Subcutaneous adipose tissue (tissue), 4 donors: ENCODE measurements around the gene DUSP18. TPM values are rescaled to one million over a fixed set of nuclear protein-coding genes. Genes with fewer than 3 reads are reported as not detected.

ENCODE experiments used
- CTCF ChIP-seq: fragments of 450-650 bp; IDR thresholded peaks from one replicate; pipeline ENCODE4 v1.5.1; 2016; ENCODE audit warnings: low read depth, mild to moderate bottlenecking, control low read depth, antibody characterized with exemption, moderate library complexity
- total RNA-seq, 4 donors: library from RNA; depleted of rRNA; stranded (reverse); fragments of >200 nt; gene quantifications; one replicate each; pipeline ENCODE4 v1.1.0, GENCODE V29; 2016

DUSP18 gene
- total RNA-seq, 4 donors from 2014 or later = 3.8 to 13.1 (median 7.6) TPM

DNA sequence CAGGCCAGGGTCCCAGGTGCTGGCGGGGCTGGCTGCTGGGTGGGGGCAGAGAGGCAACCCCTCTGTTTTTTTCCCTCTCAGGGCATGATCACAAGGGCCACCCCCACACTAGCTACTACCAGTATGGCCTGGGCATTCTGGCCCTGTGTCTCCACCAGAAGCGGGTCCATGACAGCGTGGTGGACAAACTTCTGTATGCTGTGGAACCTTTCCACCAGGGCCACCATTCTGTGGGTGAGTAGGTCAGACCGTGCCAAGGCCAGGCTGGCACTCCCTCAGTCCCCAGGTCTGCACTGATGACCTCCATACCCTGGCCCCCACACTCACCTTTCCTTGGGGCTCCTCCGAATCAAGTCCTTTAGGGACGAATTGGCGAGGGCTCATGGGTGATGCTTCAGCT lies 53.4 kb downstream of the DUSP18 start:
- no peak for TF ChIP-seq CTCF

DNA sequence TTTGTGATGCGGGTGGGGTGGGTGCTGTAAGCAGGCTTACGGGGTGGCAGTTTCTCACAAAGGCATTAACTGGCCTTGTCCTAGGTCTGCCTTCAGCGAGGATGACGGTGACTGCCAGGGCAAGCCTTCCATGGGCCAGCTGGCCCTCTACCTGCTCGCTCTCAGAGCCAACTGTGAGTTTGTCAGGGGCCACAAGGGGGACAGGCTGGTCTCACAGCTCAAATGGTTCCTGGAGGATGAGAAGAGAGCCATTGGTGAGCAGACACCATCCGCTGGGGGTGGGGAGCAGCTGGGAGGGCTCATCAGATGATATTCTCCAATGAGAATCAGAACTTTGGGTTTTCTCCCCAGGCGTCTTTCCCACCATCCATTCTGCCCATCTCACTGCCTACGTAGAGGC lies 54.9 kb downstream of the DUSP18 start:
- no peak for TF ChIP-seq CTCF

Other genes with a start within 250 kb of the DUSP18 start
- 10 to 100 TPM in 1 of 4 donors, 1 to 10 TPM in 3; 5.1 to 15.3 (median 8.1) TPM for gene MTFP1, start 242.1 kb downstream of the DUSP18 start, total RNA-seq
- not detected for gene SEC14L3, start 195.9 kb downstream of the DUSP18 start, total RNA-seq
- not detected for gene SEC14L4, start 162.2 kb downstream of the DUSP18 start, total RNA-seq
- under 1 TPM in 1 of 4 donors, not detected in 3; 0.16 TPM for gene SEC14L6, start 121.1 kb downstream of the DUSP18 start, total RNA-seq
- 1 to 10 TPM in 1 of 4 donors, under 1 TPM in 1, not detected in 2; 0.66 to 1.0 TPM for gene GAL3ST1, start 93.2 kb downstream of the DUSP18 start, total RNA-seq
- 10 to 100 TPM; 26.0 to 69.5 (median 36.4) TPM for gene PES1, start 76.0 kb downstream of the DUSP18 start, total RNA-seq
- gene TCN2, start 60.7 kb downstream of the DUSP18 start, total RNA-seq = 100 to 1,000 TPM in 1 of 4 donors, 10 to 100 TPM in 3; 50.9 to 142 (median 59.0) TPM
- gene SLC35E4, start 32.1 kb downstream of the DUSP18 start, total RNA-seq = 1 to 10 TPM; 2.4 to 5.4 (median 3.2) TPM
- 1 to 10 TPM in 1 of 4 donors, under 1 TPM in 3; 0.49 to 8.2 (median 0.72) TPM for gene OSBP2, start 27.0 kb upstream of the DUSP18 start, total RNA-seq